K562 (cell line): Measurements from ENCODE around the gene RAB31. TPM values are rescaled to one million over a fixed set of nuclear protein-coding genes. Genes with fewer than 3 reads are reported as not detected.

Experiments
- ATF2 ChIP-seq: sonication (generic); formaldehyde crosslinking; IDR thresholded peaks from 2 replicates; pipeline ENCODE4 v1.8.1; 2022; ENCODE audit warnings: missing genetic modification reagents
- CSDE1 ChIP-seq, 2 experiments: fragments of 450-650 bp; IDR thresholded peaks; 2 replicates each; pipeline ENCODE4 v1.6.1; 2016; ENCODE audit warnings: mild to moderate bottlenecking in 1 of 2
- DDX20 ChIP-seq: fragments of 450-650 bp; IDR thresholded peaks from 2 replicates; pipeline ENCODE4 v1.6.1; 2016; ENCODE audit warnings: missing genetic modification characterization, low read depth, mild to moderate bottlenecking, missing compliant biosample characterization, moderate library complexity
- EGR1 ChIP-seq: fragments of 450-650 bp; conservative IDR thresholded peaks from 2 replicates; pipeline ENCODE4 v1.6.1; 2017; ENCODE audit warnings: mild to moderate bottlenecking
- ETS2 ChIP-seq: IDR thresholded peaks from 2 replicates; pipeline ENCODE4 v1.6.1; 2016; ENCODE audit warnings: borderline replicate concordance, missing genetic modification characterization, mild to moderate bottlenecking, moderate library complexity, missing compliant biosample characterization; ENCODE audit not compliant: poor library complexity, severe bottlenecking
- LEF1 ChIP-seq: fragments of 450-650 bp; IDR thresholded peaks from 2 replicates; pipeline ENCODE4 v1.6.1; 2016; ENCODE audit warnings: mild to moderate bottlenecking
- MECOM ChIP-seq: fragments of 250-450 bp; sonication (Bioruptor Pico); IDR thresholded peaks from 2 replicates; pipeline ENCODE4 v1.8.0; 2022; ENCODE audit warnings: inconsistent platforms
- PPARD ChIP-seq: fragments of 250-450 bp; sonication (Bioruptor Pico); IDR thresholded peaks from 2 replicates; pipeline ENCODE4 v1.8.0; 2022; ENCODE audit warnings: inconsistent platforms, mild to moderate bottlenecking, moderate library complexity
- SMAD3 ChIP-seq: fragments of 450-650 bp; formaldehyde crosslinking; conservative IDR thresholded peaks from 2 replicates; pipeline ENCODE4 v1.4.0; 2020; ENCODE audit warnings: mild to moderate bottlenecking
- SMAD4 ChIP-seq: fragments of 250-450 bp; sonication (Bioruptor Pico); conservative IDR thresholded peaks from 2 replicates; pipeline ENCODE4 v1.8.0; 2021; ENCODE audit warnings: inconsistent platforms, mild to moderate bottlenecking, moderate library complexity
- SREBF2 ChIP-seq: sonication (generic); formaldehyde crosslinking; IDR thresholded peaks from 2 replicates; pipeline ENCODE4 v1.4.0; 2020; ENCODE audit warnings: mild to moderate bottlenecking, missing genetic modification reagents
- ZBTB43 ChIP-seq: sonication (generic); formaldehyde crosslinking; IDR thresholded peaks from 2 replicates; pipeline ENCODE4 v1.8.0; 2023; ENCODE audit warnings: mild to moderate bottlenecking, missing genetic modification reagents
- ZFP1 ChIP-seq: fragments of 450-650 bp; formaldehyde crosslinking; IDR thresholded peaks from 2 replicates; pipeline ENCODE4 v1.4.0; 2020; ENCODE audit warnings: mild to moderate bottlenecking, mixed read lengths
- ZNF780A ChIP-seq: fragments of 250-450 bp; sonication (Bioruptor Pico); IDR thresholded peaks from 2 replicates; pipeline ENCODE4 v1.5.0; 2021; ENCODE audit warnings: mild to moderate bottlenecking
- polyA plus RNA-seq, 8 experiments: library from polyadenylated mRNA; depleted of rRNA in 4 of 8; stranded (reverse) in 5 of 8; unstranded in 3 of 8; fragments of >200 nt; fragmentation: Nextera tagmentation in 2 of 8; fragmentation: Illumina TruSeq in 1 of 8; extraction: Ambion mirVana in 2 of 8; extraction: Trizol in 1 of 8; gene quantifications; 2 replicates each; pipeline versions ENCODE4 v1.2.1 to v1.2.3, GENCODE V29; 2011 to 2014; ENCODE audit warnings: inconsistent platforms in 1 of 8, missing spikeins in 1 of 8
- total RNA-seq, 7 experiments: library from RNA; depleted of rRNA in 6 of 7; stranded (reverse); fragments of >200 nt in 6 of 7; fragmentation: Illumina TruSeq in 2 of 7; extraction: Trizol in 2 of 7; gene quantifications; 2 replicates each; pipeline versions ENCODE4 v1.2.1 to v1.2.3, GENCODE V29; 2011 to 2021; ENCODE audit warnings: low replicate concordance in 1 of 7
- TF ChIP-seq, protein P1 (sequence below), 2 experiments: fragments of 250-450 bp in 1 of 2; fragments of 450-650 bp in 1 of 2; sonication (Bioruptor Pico) in 1 of 2; IDR thresholded peaks; 2 replicates each; pipeline versions ENCODE4 v1.6.1 to v1.8.0; 2016 to 2021; ENCODE audit warnings: mild to moderate bottlenecking in 2 of 2, moderate library complexity in 2 of 2, missing compliant biosample characterization in 1 of 2, missing genetic modification characterization in 1 of 2
- TF ChIP-seq, protein P2 (sequence below): IDR thresholded peaks from 2 replicates; pipeline ENCODE4 v1.6.1; 2012; ENCODE audit warnings: low read depth, low read length, improper control_type of control experiment, borderline replicate concordance
- TF ChIP-seq, protein P3 (sequence below): IDR thresholded peaks from 3 replicates; pipeline ENCODE4 v1.6.1; 2011; ENCODE audit warnings: borderline replicate concordance, mild to moderate bottlenecking; ENCODE audit not compliant: insufficient read length, insufficient read depth
- TF ChIP-seq, protein P4 (sequence below): fragments of 450-650 bp; IDR thresholded peaks from 2 replicates; pipeline ENCODE4 v1.6.1; 2016; ENCODE audit warnings: borderline replicate concordance

RAB31 gene
- total and polyA plus RNA-seq, 9 of the 15 experiments (the other 6 are each of a cell fraction or from before 2014, with no cell fraction given), result 20.7 to 70.4 (median 41.3) TPM

DNA sequence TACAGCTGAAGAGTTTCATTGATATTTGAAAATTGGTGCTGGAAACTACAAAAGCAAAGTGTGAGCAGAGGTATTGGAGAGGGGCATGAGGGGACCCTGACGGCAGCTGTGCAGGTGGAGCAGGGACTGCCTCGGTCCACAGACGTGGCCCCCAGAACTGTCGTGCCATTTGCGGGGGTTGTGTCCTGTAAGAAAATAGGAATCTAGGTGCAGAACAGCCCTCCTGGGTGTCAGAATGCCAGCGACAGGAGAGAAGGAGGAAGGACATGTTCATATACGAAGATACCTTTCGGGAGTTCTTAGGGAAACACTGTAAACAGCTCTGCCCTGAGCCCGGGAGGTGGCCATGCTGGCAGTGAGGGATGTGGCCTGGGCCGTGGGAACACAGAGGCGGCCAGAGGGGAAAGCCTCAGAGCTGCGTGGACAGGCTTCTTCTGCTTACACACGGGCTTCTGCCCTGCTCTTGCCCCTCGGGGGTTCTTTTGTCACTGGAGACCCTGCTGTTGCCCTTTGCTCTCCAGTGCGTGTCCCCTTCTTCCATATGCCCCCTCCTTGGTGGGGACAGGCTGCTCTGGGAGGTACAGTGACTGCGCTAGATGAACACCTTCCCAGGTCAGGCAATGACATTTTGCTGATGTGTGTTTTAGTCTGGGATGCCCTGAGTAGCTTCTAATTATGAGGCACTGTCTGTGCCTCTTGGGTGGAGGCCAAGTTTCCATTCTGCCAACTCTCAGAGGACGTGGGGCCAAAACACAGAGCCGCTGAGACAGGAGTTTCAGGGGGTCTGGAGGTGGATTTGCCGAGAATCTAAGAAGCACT lies 95.8 kb downstream of the RAB31 start (continued):
- TF ChIP-seq, protein P1, sequence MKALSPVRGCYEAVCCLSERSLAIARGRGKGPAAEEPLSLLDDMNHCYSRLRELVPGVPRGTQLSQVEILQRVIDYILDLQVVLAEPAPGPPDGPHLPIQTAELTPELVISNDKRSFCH (CRISPR knock-in tag; IDR thresholded peaks at IDR 0.05), result no peak; the same call in 1 of the 2 replicates
- TF ChIP-seq, protein P1 (tag; IDR thresholded peaks at IDR 0.05), result peak; percentile 40
- 0 out of 2 replicates have a peak, but pooled peaks have one; percentile 56 for TF ChIP-seq SMAD4 (CRISPR knock-in tag)
- no peak for TF ChIP-seq SREBF2
- no peak; the same call in 1 of the 2 replicates for TF ChIP-seq ZBTB43 (CRISPR knock-in tag)
- TF ChIP-seq, protein P2, sequence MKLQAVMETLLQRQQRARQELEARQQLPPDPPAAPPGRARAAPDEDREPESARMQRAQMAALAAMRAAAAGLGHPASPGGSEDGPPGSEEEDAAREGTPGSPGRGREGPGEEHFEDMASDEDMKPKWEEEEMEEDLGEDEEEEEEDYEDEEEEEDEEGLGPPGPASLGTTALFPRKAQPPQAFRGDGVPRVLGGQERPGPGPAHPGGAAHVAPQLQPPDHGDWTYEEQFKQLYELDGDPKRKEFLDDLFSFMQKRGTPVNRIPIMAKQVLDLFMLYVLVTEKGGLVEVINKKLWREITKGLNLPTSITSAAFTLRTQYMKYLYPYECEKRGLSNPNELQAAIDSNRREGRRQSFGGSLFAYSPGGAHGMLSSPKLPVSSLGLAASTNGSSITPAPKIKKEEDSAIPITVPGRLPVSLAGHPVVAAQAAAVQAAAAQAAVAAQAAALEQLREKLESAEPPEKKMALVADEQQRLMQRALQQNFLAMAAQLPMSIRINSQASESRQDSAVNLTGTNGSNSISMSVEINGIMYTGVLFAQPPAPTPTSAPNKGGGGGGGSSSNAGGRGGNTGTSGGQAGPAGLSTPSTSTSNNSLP, result no peak
- no peak for TF ChIP-seq ZNF780A
- TF ChIP-seq ATF2 (CRISPR knock-in tag), result no peak
- TF ChIP-seq, protein P3, sequence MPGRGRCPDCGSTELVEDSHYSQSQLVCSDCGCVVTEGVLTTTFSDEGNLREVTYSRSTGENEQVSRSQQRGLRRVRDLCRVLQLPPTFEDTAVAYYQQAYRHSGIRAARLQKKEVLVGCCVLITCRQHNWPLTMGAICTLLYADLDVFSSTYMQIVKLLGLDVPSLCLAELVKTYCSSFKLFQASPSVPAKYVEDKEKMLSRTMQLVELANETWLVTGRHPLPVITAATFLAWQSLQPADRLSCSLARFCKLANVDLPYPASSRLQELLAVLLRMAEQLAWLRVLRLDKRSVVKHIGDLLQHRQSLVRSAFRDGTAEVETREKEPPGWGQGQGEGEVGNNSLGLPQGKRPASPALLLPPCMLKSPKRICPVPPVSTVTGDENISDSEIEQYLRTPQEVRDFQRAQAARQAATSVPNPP, result no peak
- 0 out of 2 replicates have a peak, but pooled peaks have one; percentile 15 for TF ChIP-seq MECOM (CRISPR knock-in tag)
- TF ChIP-seq SMAD3 (CRISPR knock-in tag), result no peak
- TF ChIP-seq PPARD, result no peak
- 0 out of 2 replicates have a peak, but pooled peaks have one; percentile 5 for TF ChIP-seq ZFP1 (CRISPR knock-in tag)
- TF ChIP-seq CSDE1 (IDR thresholded peaks at IDR 0.05), result no peak
- TF ChIP-seq LEF1, result no peak
- TF ChIP-seq DDX20 (tag), result peak; percentile 48; the same call in 1 of the 2 replicates
- TF ChIP-seq, protein P4, sequence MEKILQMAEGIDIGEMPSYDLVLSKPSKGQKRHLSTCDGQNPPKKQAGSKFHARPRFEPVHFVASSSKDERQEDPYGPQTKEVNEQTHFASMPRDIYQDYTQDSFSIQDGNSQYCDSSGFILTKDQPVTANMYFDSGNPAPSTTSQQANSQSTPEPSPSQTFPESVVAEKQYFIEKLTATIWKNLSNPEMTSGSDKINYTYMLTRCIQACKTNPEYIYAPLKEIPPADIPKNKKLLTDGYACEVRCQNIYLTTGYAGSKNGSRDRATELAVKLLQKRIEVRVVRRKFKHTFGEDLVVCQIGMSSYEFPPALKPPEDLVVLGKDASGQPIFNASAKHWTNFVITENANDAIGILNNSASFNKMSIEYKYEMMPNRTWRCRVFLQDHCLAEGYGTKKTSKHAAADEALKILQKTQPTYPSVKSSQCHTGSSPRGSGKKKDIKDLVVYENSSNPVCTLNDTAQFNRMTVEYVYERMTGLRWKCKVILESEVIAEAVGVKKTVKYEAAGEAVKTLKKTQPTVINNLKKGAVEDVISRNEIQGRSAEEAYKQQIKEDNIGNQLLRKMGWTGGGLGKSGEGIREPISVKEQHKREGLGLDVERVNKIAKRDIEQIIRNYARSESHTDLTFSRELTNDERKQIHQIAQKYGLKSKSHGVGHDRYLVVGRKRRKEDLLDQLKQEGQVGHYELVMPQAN, result no peak
- TF ChIP-seq ETS2, result no peak
- TF ChIP-seq EGR1, result no peak
